GM12864 (cell line): ENCODE results near the gene GPSM1.

Source experiments
- DNase-seq: peaks from one replicate; pipeline ENCODE4 v3.0.0-alpha.2; 2011; ENCODE audit warnings: low read depth
- H3K4me3 ChIP-seq: 2 replicates; pipeline ENCODE4 v1.5.1; 2011; ENCODE audit warnings: mild to moderate bottlenecking, low read depth, low read length, control low read depth
- TF ChIP-seq, protein P1 (sequence below): IDR thresholded peaks from 2 replicates; pipeline ENCODE4 v1.5.1; 2011; ENCODE audit warnings: low read depth, mild to moderate bottlenecking, moderate library complexity, low read length, control low read depth, inconsistent platforms; ENCODE audit errors: missing control alignments

Gene GPSM1

DNA sequence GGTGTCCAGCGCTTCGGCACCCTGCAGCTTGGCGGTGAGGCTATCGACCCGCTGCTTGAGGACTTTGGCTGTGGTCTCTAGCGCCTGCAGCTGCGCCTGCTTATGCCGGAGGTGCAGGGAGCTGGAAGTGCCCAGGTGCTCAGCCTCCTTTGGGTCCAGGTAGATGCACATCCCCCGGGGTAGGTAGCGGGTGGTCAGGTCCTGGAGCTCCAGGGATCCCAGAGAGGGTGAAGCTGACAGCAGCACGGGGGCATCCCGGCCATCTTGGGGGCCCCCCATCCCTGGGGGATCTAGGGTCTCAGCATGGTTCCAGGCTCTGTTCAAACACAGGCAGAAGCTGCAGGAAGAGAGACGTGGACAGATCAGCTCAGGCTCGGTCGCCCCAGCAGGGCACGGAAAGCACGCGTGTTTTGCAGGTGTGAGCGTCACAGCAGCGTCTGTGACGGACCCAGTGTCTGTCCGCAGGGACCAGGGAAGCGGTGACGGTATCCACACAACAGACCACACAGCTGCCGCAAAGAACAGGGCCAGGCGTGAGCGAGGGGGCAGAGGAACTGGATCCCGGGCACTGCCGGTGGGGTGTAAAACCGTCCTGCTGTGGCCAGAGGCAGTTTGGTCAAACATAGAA lies 40.9 kb upstream of the GPSM1 start:
- no peak overlapping the region for H3K4me3 ChIP-seq
- no peak for DNase-seq
- TF ChIP-seq, protein P1, sequence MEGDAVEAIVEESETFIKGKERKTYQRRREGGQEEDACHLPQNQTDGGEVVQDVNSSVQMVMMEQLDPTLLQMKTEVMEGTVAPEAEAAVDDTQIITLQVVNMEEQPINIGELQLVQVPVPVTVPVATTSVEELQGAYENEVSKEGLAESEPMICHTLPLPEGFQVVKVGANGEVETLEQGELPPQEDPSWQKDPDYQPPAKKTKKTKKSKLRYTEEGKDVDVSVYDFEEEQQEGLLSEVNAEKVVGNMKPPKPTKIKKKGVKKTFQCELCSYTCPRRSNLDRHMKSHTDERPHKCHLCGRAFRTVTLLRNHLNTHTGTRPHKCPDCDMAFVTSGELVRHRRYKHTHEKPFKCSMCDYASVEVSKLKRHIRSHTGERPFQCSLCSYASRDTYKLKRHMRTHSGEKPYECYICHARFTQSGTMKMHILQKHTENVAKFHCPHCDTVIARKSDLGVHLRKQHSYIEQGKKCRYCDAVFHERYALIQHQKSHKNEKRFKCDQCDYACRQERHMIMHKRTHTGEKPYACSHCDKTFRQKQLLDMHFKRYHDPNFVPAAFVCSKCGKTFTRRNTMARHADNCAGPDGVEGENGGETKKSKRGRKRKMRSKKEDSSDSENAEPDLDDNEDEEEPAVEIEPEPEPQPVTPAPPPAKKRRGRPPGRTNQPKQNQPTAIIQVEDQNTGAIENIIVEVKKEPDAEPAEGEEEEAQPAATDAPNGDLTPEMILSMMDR: no peak

DNA sequence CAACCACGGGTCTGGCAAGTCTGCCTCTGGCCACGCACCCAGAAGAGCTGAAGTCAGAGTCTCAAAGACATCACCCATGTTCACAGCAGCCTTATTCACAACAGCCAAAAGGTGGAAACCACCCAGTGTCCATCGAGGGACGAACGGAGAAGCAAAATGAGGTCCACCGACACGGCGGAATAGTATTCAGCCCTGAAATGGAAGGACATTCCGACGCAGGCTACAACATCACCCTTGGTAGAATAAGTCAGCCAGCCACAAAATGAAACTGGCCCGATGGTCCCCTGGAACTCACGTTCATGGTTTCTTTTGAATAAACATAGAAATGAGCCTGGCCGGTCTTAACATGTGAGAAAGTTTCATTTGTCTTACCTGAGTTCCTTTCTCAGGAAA lies 40.4 kb upstream of the GPSM1 start:
- H3K4me3 ChIP-seq: no peak overlapping the region
- DNase-seq: no peak
- TF ChIP-seq, protein P1: no peak

DNA sequence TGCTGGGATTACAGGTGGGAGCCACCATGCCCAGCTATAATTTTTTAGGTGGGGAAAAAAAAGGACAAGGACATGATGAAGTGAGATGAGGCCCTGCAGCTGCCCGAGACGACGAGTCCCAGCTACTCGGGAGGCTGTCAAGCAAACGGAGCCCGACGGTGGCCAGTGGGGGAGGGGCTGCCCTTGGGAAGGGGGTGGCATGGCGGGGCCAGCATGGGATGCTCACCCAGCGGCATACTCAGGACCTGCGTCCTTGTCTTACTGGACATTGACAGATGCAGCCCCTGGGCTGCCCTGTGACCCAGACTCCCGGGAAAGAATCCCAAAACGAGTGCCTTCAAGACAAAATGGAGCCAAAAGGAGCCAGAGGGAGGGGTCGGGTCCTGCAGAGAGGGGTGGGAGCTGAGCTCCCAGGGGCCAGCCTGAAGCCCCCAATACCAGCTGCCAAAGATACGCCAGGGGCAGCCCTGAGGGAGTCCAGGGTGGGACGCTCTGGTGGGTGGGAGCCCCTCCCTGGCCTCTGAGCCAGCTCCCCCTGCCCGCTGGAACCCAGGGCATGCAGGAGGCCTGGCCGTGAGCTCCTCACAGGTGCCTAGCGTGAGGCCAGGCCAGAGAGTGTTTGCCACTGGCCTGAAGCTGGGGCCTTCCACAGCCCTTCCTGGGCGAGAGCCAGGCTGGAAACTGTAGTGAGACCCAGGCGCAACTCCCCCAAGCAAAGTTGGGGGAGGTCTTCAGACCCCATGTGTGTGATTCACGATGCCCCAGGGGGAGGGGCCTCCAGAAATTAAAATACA lies 39.2 kb upstream of the GPSM1 start:
- DNase-seq: no peak
- TF ChIP-seq, protein P1: no peak
- H3K4me3 ChIP-seq: no peak overlapping the region

DNA sequence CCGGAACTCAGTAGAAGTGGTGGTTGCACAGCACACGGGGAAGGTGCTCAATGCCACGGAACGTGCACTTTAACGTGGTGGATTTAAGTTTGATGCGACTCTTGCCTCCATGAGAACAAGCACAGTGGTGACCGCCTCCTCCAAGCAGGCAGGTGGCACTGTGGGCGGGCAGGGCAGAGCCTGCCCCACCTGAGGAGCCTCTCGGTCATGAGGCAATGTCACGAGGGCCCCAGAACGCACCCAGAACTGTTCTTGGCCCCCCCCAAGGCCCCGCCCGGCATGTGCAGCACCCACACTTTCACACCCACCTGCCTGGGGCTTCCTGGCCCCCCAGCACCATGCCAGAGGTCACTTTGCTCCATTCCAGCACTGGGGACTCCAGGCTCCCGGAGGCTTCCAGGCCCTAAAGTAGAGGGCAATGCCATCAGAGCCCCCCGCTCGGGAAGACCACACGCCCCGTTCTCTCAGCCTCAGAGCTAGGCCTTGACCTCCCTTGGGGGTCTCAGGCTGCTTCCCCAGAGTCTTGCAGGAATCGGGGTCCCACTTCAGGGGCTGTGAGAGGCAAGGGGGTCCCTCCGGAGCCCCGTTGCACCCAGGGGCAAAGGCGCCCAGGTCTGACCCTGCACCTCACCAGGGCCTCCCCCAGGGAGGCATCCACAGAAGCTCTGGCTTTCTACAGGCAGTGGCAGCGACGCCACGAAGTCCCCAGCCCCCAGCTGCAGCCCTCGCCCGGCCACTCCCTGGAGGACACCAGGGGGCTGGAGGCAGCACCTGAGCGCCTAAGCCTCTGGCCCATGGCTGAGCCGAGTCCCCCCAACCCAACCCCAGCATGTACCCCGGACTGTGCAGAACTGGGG lies 37.5 kb upstream of the GPSM1 start:
- no peak for DNase-seq
- no peak overlapping the region for H3K4me3 ChIP-seq
- TF ChIP-seq, protein P1: no peak

DNA sequence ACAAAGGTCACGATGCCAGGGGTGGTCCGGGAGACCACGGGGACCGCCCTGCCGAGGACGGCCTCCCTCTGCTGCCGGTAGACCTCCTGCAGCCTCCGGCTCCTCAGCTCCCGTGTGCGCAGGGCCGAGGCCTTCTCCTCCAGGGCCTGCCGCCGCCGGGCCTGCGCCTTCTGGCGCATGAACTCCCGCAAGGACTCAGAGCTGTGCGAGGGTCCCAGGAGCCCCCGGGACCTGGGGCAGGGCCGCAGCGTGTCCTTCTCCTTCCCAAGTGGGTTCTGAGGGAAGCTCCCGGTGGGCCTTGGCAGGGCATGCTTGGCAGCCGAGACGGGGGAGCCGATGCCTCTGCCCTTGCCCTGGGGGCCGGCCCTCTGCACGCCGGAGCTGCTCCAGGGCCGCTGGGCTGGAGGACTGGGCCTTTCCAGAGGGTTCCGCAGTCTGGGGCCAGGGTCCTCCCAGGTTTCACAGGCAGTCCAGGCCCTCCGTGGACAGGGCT lies 36.8 kb upstream of the GPSM1 start:
- TF ChIP-seq, protein P1: no peak
- H3K4me3 ChIP-seq: no peak overlapping the region
- DNase-seq: no peak

DNA sequence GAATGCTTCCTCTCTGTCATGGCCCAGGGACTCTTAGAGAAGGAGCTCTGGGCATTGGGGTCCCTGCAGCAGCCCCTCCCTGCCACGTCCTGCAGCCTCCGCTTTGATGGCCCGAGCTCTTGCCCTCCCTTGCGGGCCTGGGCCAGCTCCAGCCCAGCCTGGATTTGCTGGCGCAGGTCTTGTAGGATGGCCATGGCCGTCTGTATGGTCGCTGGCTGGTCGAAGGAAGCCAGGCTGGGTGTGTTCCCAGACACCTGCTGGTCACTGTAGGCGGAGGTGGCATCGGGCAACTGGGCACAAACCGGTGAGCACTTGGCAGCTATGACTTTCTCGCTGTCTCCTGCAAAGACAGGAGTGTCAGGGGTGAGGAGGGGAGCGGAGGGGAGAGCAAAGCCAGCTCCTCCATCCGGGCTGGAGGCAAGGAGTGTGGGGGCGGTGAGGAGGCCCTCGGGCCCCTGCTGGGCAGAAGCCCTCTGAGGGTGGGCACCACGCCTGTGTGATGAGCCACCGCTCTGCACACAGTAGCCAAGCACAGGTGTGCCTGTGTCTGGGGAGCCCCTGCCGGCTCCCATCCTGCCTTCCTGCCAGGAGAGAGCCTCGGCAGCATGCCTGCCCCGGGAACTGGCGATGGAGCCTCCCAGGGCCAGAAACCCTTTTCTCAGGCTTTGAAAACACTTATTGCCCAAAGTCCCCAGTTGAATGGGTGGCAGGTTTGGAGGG lies 35.9 kb upstream of the GPSM1 start:
- no peak overlapping the region for H3K4me3 ChIP-seq
- DNase-seq: no peak
- TF ChIP-seq, protein P1: no peak
